ENCODE results near the gene PKD1L1. TPM values are rescaled to one million over a fixed set of nuclear protein-coding genes. Genes with fewer than 3 reads are reported as not detected.

PKD1L1 gene
- total RNA-seq, 2 donors from 2014 or later: 0.68 to 1.8 TPM

GRCh38 chr7:47893238-47893637 lies 55.0 kb downstream of the PKD1L1 start:
- DNase-seq: no peak
- intact Hi-C loops (cut with DNase I): no loop called here
- ATAC-seq: no peak

GRCh38 chr7:47890606-47891005 lies 57.7 kb downstream of the PKD1L1 start:
- intact Hi-C loops (cut with DNase I): no loop called here
- DNase-seq: no peak
- no peak for ATAC-seq

DNA sequence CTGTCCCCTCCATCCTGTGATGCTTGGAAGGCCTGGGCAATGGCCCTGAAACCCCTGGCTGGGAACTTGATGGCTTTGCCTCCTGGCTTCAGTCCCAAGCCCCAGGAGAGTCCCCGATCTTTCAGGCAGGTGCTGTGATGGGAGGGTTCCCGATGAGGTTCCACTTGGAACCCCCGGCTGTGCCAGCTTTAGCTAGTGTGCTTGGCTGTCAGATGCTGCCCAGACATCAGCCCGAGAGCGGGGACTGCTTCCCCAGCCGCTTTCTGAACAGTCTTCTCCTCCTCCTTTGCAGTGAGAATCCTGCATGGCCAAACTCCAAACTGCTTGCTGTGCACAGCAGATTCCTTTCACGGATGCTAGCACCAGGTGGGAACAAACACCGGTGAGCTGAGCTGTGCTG lies 58.1 kb downstream of the PKD1L1 start:
- ATAC-seq (no peak), DNase-seq (no peak)
- intact Hi-C loops (cut with DNase I): no loop called here

DNA sequence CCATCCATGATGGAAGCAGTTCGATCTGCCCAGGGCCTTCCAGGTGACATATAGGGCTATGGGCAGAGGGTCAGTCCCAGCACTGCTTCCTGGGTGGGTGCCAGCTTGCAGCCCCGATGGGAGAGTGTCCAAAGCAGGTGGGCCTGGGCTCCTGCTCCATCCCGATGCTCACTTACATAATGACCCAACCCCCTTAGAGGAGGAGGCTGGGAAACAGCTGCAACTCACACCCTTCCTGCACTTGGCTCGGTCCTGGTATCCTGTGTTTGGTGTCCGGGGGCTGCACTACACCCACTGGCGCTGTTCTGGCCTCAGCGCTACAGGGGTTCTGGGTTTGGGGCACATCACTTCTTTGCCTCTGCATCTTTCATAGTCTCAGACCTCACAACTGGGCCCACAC lies 58.5 kb downstream of the PKD1L1 start:
- ATAC-seq: peak in 1 of 2 donors; percentile 20
- DNase-seq: no peak
- intact Hi-C loops (cut with DNase I): no loop called here

DNA sequence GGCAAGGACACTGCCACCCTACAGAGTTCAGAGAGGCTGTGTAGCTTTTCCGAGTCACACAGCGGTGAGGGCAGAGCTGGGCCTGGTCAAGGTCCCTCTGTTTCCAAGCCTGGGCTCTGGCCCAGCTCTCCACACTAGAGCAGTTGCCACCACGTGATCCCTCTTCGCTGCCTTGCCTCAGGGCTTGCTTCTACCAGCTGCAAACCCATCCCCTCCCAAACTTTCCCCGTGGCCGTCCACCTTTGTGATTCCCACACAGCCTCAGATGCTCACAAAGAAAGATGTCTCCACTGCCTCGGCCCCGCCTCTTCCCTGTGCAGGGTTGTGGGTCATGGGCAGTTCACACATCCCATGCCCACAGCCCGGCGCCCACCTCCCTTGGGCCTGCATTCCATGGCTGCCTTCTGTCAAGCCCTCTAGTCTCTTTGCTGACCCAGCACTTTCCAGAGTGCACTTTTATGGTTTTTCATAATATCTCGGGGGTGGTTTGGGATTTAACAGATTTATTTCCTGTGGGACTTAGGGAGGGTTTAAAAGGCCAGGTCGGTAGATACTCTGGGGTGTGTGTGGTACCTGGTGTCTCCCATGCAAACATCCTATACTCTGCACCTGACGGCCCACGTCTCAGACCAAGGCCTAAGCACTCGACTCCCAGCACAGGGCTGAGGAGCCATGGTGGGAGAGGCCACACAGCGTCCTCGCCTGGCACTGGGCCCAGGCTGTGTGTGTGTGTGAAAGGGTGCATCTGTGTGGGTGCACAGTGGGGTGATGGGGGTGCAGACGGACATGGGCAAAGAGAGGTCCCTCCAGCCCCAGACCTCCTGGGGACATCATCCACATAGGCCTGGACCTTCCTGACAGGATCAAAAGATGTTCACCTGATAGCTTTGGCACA lies 59.6 kb downstream of the PKD1L1 start:
- DNase-seq (no peak), ATAC-seq (no peak)
- intact Hi-C loops (cut with DNase I): no loop called here

DNA sequence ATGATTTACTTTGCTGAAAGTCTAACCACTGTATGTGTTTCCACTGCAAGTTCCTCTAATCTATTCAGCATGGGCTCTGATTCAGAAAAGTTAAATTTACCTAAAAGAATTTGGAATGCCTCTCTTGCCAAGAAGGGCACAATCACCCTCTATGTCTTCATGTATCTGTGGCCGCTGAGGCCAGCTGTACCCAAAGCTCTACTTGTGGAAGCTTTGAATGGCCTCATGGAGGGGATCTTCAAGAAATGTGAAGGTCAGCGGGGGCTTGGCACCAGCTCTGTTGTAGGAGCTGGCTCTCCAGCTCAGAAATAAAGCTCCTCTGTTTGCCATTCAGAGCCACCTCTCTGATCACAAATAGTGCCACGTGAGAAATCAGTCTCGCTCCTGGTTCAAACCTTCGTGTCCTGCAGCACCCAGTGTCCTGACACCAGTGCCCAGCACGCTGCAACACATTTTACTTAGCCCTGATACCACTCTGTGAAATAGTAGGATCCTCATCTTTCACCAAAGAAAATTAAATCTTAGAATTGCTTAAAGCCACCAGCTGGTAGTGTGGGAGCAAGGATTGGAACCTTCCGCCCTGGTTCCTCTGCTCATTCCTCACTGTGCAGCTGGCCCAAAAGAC lies 61.1 kb downstream of the PKD1L1 start:
- DNase-seq: no peak
- no peak for ATAC-seq
- intact Hi-C loops (cut with DNase I): no loop called here

DNA sequence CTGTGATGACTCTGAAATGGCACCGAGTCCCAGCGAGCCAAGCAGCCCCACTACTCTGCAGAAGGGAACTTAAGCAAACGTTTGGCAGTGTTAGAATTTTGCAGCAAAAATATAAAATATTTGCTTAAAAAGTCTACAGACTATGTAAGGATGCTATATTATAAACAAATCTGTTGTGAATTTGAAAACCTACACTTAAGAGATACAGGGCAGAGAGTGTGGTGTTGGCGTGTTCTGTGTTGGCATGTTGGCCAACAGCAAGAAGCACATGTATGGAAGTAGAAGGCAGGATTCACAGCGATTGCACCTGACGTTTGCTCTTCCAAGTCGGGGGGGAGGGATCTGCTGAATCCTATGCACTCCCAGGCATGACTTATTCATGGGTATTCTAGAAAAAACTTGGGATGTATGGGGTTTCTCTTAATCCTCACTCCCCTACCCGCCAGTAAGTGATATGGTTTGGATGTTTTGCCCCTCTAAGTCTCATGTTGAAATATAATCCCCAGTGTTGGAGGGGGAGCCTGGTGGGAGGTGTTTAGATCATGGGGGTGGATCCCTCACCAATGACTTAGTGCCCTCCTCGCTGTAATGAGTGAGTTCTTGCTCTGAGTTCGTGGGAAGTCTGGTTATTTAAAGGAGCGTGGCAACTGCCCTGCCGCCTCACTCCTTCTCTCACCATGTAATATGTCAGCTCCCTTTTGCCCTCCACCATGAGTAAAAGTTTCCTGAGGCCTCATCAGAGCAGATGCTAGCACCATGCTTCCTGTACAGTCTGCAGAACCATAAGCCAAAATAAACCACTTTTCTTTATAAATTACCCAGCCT lies 62.1 kb downstream of the PKD1L1 start:
- DNase-seq (no peak), ATAC-seq (no peak)
- intact Hi-C loops (cut with DNase I): no loop called here

DNA sequence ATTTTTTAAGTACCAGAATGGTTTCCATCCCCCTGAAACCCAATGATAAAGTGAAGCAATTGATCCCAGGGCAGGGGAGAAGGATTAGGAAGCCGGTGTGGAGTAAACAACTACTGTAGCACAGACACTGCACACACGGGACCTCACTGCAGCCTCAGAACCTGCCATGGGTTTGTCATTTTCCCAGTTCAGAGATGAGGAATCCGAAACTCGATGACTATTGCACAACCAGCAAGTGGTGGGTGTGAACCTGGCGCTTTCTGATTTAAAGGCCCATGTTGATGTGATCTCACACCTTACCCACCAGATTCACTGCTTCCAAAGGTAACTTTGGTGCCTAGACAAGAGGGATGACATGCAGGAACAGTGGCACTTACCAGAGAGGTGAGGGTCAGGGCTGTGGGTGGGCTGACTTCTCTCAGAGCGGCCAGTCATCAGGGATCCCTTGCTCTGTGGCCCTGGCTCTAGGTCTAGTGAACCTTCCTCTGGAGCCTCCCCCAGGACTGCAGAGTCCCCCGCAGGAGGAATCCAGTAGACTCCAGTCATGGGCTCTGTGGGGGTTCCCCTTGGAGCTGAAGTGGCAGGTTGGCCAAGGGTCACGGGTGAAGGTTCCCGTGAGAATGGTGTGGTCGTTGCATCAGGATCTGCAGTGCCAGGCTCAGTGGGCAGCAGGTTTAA lies 62.8 kb downstream of the PKD1L1 start:
- no peak for DNase-seq
- no peak for ATAC-seq

GRCh38 chr7:47884675-47885074 lies 63.6 kb downstream of the PKD1L1 start:
- DNase-seq (no peak), ATAC-seq (no peak)
- intact Hi-C loops (cut with DNase I): no loop called here

More for the DNA sequence above, 62.8 kb downstream of the PKD1L1 start:
- intact Hi-C loops (cut with DNase I): no loop called here

GRCh38 chr7:47882635-47883034 lies 65.6 kb downstream of the PKD1L1 start:
- peak in 1 of 2 donors; percentile 47 for ATAC-seq
- no peak for DNase-seq
- intact Hi-C loops (cut with DNase I): no loop called here

- intact Hi-C loops (cut with DNase I): no loop called here
- ATAC-seq (no peak), DNase-seq (no peak)
Observed at GRCh38 chr7:47881256-47881655, 67.0 kb downstream of the PKD1L1 start.

GRCh38 chr7:47878662-47879061 lies 69.6 kb downstream of the PKD1L1 start:
- intact Hi-C loops (cut with DNase I): no loop called here
- ATAC-seq (peak; percentile 52 to 58), DNase-seq (peak; percentile 38)

DNA sequence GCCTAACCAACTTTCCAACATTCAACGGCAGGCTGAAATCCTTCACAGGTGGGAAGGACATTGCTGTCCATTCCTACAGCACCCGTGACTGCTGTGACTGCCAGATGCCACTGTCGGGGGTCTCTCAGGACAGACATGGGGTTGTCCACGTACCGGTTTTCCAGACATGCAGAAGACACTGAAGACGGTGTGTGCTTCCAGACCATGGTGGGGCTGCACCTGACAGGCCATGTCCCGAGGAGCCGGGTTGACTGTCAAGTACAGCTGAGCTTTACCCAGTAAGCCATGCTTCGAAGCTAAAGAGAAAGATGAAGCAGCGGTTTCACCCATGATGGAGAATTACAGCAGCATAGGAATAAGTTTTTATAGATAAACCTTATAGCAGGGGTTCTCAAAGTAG lies 70.9 kb downstream of the PKD1L1 start:
- DNase-seq (no peak), ATAC-seq (no peak)
- intact Hi-C loops (cut with DNase I): no loop called here

DNA sequence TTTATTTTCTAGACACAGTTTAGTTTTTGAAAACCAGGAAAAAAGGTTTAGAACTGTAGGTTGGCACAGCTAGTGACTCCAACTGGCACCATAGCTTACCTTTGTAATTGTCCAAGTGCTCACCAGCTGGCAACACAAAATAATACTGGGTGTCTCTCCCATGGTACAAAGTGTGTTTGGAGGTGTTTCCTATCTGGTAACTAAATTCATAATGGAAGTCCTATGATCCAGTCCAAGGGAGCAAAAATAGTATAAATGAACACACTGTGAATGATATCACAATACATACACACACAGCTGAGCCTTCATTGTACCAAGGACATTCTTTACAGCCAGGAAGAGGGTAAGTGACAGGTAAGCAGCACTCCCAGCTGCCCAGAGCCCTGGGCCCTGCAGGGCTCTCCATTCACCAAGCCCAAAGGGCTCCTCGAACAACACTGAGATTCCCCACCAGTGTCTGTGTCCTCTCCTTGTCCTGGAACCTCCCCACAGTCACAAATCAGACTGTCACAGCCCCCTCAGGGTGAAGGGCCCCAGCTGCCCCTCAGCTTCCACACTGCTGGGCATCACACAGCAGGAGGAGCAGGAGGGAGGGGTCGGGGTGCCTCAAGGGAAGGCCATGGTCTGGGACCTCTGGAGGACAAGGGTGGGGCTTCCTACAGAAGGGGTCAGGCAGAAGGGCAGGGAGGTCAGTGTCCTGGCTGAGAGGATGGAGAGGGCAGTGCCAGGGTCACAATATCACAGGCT lies 72.1 kb downstream of the PKD1L1 start:
- DNase-seq: no peak
- intact Hi-C loops (cut with DNase I): no loop called here
- ATAC-seq: no peak

GRCh38 chr7:47875406-47875805 lies 72.9 kb downstream of the PKD1L1 start:
- ATAC-seq (no peak), DNase-seq (no peak)
- intact Hi-C loops (cut with DNase I): no loop called here

DNA sequence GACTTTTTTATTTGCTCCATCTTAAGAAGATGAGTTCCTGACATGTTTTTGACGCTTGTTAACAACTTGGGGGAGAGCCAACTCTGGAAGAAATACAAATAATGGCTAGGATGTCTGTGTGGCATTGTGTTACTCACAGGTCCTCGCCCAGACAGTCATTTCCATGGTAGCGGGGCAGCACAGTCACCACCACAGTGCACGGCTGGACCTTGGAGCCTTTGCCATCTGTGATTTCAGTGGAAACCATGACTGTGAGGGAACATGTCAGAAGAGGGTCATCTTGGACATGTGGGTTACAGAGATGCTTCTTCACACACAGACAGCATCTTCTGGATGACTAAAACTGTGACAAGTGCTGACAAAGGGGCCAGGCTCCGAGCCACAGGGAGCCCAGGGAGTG lies 74.5 kb downstream of the PKD1L1 start:
- no peak for ATAC-seq
- intact Hi-C loops (cut with DNase I): no loop called here

DNA sequence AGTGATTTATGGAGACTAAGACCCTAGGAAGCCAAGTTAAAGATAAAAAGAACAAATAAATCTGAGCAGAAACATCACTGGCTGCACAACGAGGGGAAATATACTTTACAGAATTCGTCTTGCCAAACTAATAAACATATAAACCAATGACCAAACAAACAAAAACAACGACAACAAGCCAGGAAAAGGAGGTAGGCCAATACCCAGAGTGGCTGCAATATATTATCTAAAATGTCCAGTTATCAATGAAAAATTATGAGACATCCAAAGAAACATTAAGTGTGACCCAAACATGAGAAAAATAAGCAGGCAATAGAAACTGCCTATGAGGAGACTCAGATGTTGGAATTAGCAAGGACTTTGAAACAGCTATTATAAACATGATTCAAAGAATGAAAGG lies 81.0 kb downstream of the PKD1L1 start:
- no peak for ATAC-seq
- DNase-seq: no peak
- intact Hi-C loops (cut with DNase I): no loop called here

More for the DNA sequence above, 74.5 kb downstream of the PKD1L1 start:
- DNase-seq: no peak

GRCh38 chr7:47866120-47866519 lies 82.1 kb downstream of the PKD1L1 start:
- intact Hi-C loops (cut with DNase I): no loop called here

More at GRCh38 chr7:47866120-47866519, 82.1 kb downstream of the PKD1L1 start:
- ATAC-seq: no peak
- DNase-seq: no peak
